ENCODE measurements around the gene HOOK2.
"Not testable (repeated sequence)": the region's sequence is repeated elsewhere in the genome, so short reads cannot be mapped to it uniquely, and the experiment has no call there.

HOOK2 gene

GRCh38 chr19:12720296-12720695 is 55.1 kb downstream of the HOOK2 start:
- no peak for DNase-seq

GRCh38 chr19:12715929-12716328 is 59.4 kb downstream of the HOOK2 start:
- DNase-seq: no peak

DNA sequence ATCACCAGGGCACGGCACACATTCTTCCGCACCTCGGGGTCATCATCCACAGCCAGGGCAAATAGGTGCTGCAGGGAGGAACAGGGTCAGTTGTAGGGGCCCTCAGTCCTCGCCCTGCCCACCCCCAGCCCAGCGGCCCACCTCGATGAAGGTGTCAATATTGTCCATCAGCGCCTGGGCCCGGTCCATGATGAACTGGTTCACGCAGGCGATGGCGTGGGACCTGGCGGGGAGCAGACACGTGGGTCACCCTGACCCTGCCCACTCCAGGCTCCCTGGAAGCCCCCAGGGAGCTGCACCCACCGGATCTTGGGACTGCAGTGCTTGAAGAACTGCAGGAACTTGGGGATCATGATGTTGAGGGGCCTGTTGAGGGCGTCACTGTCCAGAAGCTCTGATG is 60.2 kb downstream of the HOOK2 start:
- no peak for DNase-seq

- not testable (repeated sequence) for DNase-seq
Observed at GRCh38 chr19:12713304-12713703, 62.0 kb downstream of the HOOK2 start.
